Activated CD4-positive, alpha-beta memory T cell treated with anti-CD3 and anti-CD28 coated beads, Interleukin-2, amount 10 ng/mL, durations not matched to agents 7 days and 5 days (primary cell): Measurements from ENCODE around the gene MCUB. TPM values are rescaled to one million over a fixed set of nuclear protein-coding genes. Genes with fewer than 3 reads are reported as not detected.
A peak's percentile ranks its signal among the peaks of the same experiment; 100 is the strongest.
"Not testable (repeated sequence)": the region's sequence is repeated elsewhere in the genome, so short reads cannot be mapped to it uniquely, and the experiment has no call there.

Experiments
- CTCF ChIA-PET: fragments of 350-600 bp; sonication (Branson Sonifier 250); formaldehyde crosslinking; loops from one replicate; lab custom pipeline; 2021; ENCODE audit warnings: antibody characterized with exemption, inconsistent platforms; lab: Charles Lee
- POLR2A ChIA-PET: fragments of 350-600 bp; sonication (Branson Sonifier 250); formaldehyde crosslinking; loops from one replicate; lab custom pipeline; 2021; ENCODE audit warnings: antibody characterized with exemption; lab: Charles Lee
- DNase-seq: peaks from one replicate; pipeline ENCODE4 v3.0.0-alpha.2; 2020
- H3K27ac Mint-ChIP-seq: one replicate; pipeline ENCODE4 v1.8.0; 2021; ENCODE audit warnings: mild to moderate bottlenecking, mixed read lengths
- H3K27me3 Mint-ChIP-seq: one replicate; pipeline ENCODE4 v1.8.0; 2021; ENCODE audit warnings: mixed read lengths
- H3K36me3 Mint-ChIP-seq: one replicate; pipeline ENCODE4 v1.8.0; 2021; ENCODE audit warnings: low read depth, mixed read lengths
- H3K4me1 Mint-ChIP-seq: one replicate; pipeline ENCODE4 v1.8.0; 2021; ENCODE audit warnings: mixed read lengths
- H3K4me3 Mint-ChIP-seq: one replicate; pipeline ENCODE4 v1.8.0; 2021; ENCODE audit warnings: mild to moderate bottlenecking, mixed read lengths
- H3K9me3 Mint-ChIP-seq: one replicate; pipeline ENCODE4 v1.8.0; 2021; ENCODE audit warnings: mixed read lengths
- total RNA-seq, 2 experiments: library from RNA; stranded (reverse); gene quantifications; one replicate each; pipeline ENCODE4 v1.2.3, GENCODE V29; 2021

Gene MCUB
- total RNA-seq, 2 experiments from 2014 or later = 90.6 to 96.9 TPM

DNA sequence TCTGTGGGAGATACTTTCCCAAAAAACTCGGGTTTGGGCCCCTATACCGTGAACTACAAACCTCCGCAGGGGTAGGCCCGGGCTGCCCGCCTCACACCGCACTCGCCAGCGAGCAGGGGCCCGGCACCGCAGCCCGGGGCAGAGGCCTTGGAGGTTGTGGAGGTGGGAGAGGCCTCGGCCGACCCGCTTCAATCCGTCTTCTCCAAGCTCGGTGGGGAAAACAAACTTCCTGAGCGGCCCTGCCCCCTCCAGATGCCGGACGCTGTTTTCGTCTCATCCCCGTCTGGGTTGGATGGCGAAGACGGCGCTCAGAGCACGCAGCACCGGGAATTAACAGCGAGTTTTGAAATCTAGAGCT, 442 bp upstream of the MCUB start:
- CTCF ChIA-PET = interaction anchor here (0.8 to 3.0 kb wide), 11 partner anchors 12 to 143 kb away, joined by 3 to 28 read pairs (median 4); partner anchors contain the start of genes CASP6 and SEC24B
- peak overlapping the region; percentile 94 for H3K27ac Mint-ChIP-seq
- peaks cover 2% of the 10 kb centered on the region for H3K9me3 Mint-ChIP-seq

DNA sequence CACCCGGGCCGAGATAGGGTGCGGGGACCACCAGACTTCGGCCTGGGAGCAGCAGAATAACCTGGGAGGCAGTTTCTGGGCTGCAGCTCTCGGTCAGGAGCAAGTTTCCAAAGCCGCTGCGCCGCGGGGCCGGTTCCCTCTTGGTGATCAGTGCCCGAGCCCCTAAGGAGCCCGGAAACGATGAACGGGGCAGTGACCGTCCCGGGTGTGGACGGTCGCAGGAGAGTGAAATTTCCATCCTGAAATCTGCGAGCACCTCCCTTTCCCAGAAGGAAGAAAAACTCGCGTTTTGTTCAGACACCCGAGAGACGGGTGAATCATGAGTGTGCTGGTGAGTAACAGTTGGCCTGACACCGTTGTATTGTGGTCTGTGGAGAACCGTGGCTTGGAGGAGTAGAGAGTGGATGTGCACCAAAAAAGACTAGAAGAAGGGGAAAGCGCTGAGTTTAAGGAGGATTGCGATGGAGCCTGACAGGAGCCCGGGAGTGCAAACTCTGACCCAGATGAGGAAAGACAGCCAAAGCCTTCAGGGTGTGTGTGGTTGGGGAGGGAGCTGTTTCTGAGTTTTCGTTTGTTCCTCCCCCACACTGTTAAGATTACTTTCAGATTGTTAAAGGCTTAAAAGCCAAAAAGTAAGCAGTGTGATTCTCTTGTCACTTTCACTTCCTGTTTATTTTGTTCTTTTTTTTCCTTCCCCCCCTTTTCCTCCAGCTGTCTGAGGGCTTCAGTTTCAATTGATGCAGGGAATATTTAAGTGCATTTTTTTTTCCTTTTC, 828 bp downstream of the MCUB start:
- CTCF ChIA-PET = interaction anchor here (0.7 to 2.9 kb wide), 9 partner anchors 11 to 142 kb away, joined by 3 to 28 read pairs (median 3); partner anchors contain the start of genes CASP6 and SEC24B
- H3K36me3 Mint-ChIP-seq = peaks cover 47% of the 10 kb centered on the region

More for the DNA sequence above, 442 bp upstream of the MCUB start:
- Mint-ChIP-seq H3K4me3 (peak overlapping the region; percentile 92), H3K27me3 (no peaks in the 10 kb centered on the region), H3K4me1 (peaks cover 47% of the 10 kb centered on the region), H3K36me3 (peaks cover 38% of the 10 kb centered on the region)
- DNase-seq = peak; percentile 56
- POLR2A ChIA-PET = interaction anchor here (0.6 to 5.1 kb wide), 32 partner anchors 9 to 637 kb away, joined by 3 to 58 read pairs (median 5); partner anchors contain the start of genes CASP6, GAR1, PLA2G12A and SEC24B

DNA sequence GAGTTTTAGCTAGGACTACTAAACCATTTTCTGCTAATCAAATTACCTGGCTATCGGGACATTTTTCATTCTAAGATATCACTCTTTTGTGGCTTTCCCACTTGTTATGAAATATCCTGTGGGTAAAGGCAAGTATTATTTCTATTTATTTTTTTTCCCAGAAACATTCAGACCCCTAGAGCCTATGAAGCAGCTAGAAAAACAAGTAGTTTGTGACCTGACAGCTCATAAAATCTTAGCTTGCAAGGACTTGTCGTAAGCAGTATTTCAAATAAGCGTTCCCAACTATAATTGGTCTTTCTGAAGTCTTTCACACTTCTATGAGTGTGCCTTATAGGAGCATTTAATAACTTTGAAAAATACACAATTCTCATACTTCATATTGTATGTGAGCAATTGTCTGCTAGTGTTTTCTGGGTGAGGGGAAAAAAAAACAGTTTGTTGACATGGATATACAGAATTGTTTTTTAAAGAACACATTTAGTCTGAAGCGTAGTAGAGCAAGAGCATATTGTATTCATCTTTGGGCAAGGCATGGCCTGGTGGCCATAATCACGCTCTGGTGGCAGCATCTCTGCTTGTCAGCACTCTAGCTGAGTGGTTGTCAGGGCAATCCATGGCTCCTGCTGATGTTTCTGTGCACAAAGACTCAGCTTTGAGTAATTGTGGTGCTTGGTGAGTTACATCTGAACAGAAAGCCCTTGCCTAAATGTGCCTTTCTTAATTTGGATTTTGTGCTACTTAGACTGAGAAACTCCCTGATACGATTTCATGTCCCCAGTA, 2.6 kb downstream of the MCUB start:
- Mint-ChIP-seq H3K9me3 (peaks cover 2% of the 10 kb centered on the region), H3K27ac (no peak overlapping the region), H3K27me3 (no peaks in the 10 kb centered on the region), H3K4me1 (peaks cover 49% of the 10 kb centered on the region), H3K36me3 (peaks cover 49% of the 10 kb centered on the region), H3K4me3 (peak overlapping the region; percentile 92)
- DNase-seq = no peak
- CTCF ChIA-PET = interaction anchor here (1.3 to 2.1 kb wide), 3 partner anchors 10 to 141 kb away, joined by 3 to 9 read pairs (median 8); partner anchors contain the start of gene CASP6
- POLR2A ChIA-PET = interaction anchor here (0.7 to 5.1 kb wide), 8 partner anchors 9 to 139 kb away, joined by 3 to 58 read pairs (median 5); partner anchors contain the start of gene SEC24B

More for the DNA sequence above, 828 bp downstream of the MCUB start:
- POLR2A ChIA-PET = interaction anchor here (0.6 to 5.1 kb wide), 20 partner anchors 11 to 912 kb away, joined by 3 to 58 read pairs (median 7); partner anchors contain the start of genes CASP6, GAR1 and SEC24B
- Mint-ChIP-seq H3K4me3 (peak overlapping the region; percentile 92), H3K27me3 (no peaks in the 10 kb centered on the region), H3K27ac (peak overlapping the region; percentile 94), H3K9me3 (peaks cover 2% of the 10 kb centered on the region), H3K4me1 (peaks cover 49% of the 10 kb centered on the region)
- DNase-seq = peak; percentile 72

DNA sequence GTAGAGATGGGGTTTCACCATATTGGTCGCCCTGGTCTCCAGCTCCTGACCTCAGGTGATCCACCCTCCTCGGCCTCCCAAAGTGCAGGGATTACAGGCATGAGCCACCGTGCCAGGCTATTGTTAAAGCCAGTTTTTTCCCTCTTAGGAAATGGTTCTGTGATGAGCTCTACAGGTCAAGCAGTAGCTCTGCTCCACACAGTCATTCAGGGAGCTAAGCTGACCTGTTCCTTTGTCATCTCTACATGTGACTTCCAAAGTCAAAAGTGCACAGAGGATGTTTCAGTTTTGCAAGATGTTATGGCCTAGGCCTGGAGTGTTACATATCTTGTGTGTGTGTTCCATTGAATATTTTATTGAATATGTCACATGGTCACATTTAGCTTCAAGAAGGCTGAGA, 11.4 kb downstream of the MCUB start:
- Mint-ChIP-seq H3K36me3 (peaks cover 36% of the 10 kb centered on the region), H3K27ac (no peak overlapping the region), H3K4me3 (no peak overlapping the region), H3K4me1 (peaks cover 36% of the 10 kb centered on the region), H3K27me3 (no peaks in the 10 kb centered on the region), H3K9me3 (peaks cover 3% of the 10 kb centered on the region)
- ChIA-PET POLR2A (interaction anchor here (1.2 to 1.7 kb wide), 3 partner anchors 9 to 11 kb away, joined by 3 to 13 read pairs (median 7); partner anchors contain the start of gene MCUB), CTCF (interaction anchor here (0.7 to 1.1 kb wide), 3 partner anchors 11 to 416 kb away, joined by 3 read pairs; partner anchors contain the start of gene MCUB)
- DNase-seq = no peak

DNA sequence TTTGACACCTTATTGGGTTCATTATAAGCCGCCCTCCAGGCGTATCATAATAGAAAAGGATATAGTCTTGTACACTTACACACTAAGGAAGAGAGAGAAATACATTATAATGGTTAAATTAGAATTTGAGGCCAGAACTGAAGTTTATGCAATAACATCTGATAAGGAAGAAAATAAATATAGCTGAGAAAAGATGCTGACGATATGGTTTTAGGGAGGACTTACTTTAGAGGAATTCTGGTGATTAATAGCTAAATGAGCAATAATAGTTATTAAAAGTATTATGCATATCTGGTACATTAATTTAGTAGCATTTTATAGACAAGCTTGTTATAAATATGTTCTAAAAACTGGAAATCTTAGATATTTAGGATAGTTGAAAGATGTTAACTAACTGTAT, 12.1 kb downstream of the MCUB start:
- ChIA-PET POLR2A (interaction anchor here (1.2 to 1.7 kb wide), 3 partner anchors 9 to 12 kb away, joined by 3 to 13 read pairs (median 7); partner anchors contain the start of gene MCUB), CTCF (interaction anchor here (0.7 to 1.1 kb wide), 3 partner anchors 9 to 128 kb away, joined by 3 read pairs; partner anchors contain the start of gene MCUB)
- no peak for DNase-seq
- Mint-ChIP-seq H3K9me3 (peaks cover 3% of the 10 kb centered on the region), H3K4me1 (peaks cover 38% of the 10 kb centered on the region), H3K36me3 (peaks cover 33% of the 10 kb centered on the region), H3K27me3 (no peaks in the 10 kb centered on the region), H3K4me3 (no peak overlapping the region), H3K27ac (no peak overlapping the region)

DNA sequence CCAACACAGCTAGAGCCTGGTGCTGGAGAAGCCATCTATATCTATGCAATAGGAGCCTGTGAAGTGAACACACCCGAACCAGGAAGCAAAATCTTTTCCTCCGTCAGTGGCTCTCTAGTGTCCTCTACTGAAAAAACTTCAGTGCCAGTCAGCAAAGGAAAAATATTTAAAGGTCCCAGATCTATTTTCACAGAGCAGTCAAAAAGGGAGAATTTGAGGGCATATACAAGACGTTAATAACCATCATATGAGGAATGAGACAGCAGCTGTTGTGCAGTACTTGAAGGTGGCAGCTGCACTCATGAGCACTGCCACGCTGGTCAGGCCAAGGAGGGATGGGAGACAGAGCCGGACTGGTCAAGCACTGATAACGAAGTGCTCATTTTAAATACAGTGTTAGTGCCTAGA, 14.4 kb downstream of the MCUB start:
- H3K9me3 Mint-ChIP-seq = peaks cover 3% of the 10 kb centered on the region
- H3K27me3 Mint-ChIP-seq = no peaks in the 10 kb centered on the region
- H3K4me1 Mint-ChIP-seq = peaks cover 36% of the 10 kb centered on the region
- no peak for DNase-seq
- no peak overlapping the region for H3K27ac Mint-ChIP-seq
- ChIA-PET CTCF (interaction anchor here (2.0 to 2.4 kb wide), 3 partner anchors 13 to 141 kb away, joined by 9 to 11 read pairs (median 10); partner anchors contain the start of genes MCUB and SEC24B), POLR2A (interaction anchor here (0.8 to 2.8 kb wide), 7 partner anchors 13 to 141 kb away, joined by 3 to 42 read pairs (median 4); partner anchors contain the start of genes CASP6 and MCUB)
- H3K4me3 Mint-ChIP-seq = no peak overlapping the region
- peaks cover 29% of the 10 kb centered on the region for H3K36me3 Mint-ChIP-seq

DNA sequence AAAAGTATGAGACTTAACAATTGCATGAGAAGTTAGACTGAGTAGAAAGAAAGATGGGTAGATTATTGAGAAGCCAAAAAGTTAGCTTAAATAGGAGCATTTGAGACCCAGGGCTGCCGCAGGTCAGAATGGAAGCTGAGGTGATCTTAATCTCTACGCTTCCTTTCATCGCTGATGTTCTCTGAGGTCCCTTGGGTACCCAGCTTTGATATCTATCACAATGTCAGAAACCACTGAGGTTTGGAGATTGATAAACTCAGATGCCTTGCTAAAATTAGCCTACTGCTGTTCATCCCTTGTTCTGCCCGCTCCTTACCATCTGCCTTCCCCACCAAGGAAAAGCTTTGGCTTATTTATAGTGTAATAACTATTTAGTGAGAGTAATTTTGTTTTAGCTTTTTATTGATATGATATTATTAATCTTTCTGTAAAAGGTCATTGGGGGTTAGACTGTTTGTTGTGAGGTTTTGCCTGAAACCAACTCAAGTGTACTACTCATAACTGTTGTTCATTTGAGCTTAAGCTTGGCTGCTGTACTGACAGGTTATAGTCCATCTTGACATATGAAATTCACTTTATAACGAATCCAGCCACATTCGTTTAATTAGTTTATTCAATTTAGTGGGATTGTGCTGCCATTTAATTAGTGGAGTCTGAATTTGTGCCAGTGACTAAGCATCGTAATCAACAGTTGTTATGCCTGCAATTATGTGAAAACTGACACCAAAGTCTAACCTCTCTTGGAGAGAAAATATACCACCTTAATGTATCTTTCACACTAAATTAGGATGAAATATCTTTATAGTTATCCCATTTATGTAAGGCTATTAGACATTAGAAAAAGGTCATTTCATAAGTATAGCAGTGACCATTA, 15.1 kb downstream of the MCUB start:
- Mint-ChIP-seq H3K4me1 (peaks cover 36% of the 10 kb centered on the region), H3K9me3 (peaks cover 3% of the 10 kb centered on the region), H3K27ac (no peak overlapping the region), H3K4me3 (no peak overlapping the region), H3K36me3 (peaks cover 25% of the 10 kb centered on the region), H3K27me3 (no peaks in the 10 kb centered on the region)
- DNase-seq = no peak
- POLR2A ChIA-PET = interaction anchor here (0.8 to 2.8 kb wide), 7 partner anchors 14 to 142 kb away, joined by 3 to 42 read pairs (median 4); partner anchors contain the start of genes CASP6 and MCUB
- CTCF ChIA-PET = interaction anchor here (0.5 to 2.4 kb wide), 4 partner anchors 14 to 176 kb away, joined by 3 to 11 read pairs (median 10); partner anchors contain the start of genes MCUB and SEC24B

DNA sequence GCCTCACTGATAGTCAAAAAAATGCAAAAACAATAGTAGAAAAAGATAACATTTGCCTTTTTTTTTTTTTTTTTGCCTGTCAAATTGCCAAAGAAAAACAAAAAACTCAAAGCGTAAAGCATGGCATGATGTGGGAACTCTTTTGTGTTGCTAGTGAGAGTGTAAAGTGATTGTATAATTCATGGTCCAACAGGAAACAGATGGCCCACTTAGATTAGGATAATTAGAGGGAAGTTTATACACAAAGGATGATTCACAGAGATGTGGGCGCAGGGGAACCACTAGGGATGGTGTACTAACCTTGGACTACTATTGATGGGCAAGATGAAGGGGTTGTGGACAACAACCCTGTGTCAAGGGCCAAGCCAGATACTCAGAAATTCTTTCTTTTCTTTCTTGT, 16.4 kb downstream of the MCUB start:
- H3K36me3 Mint-ChIP-seq = peaks cover 27% of the 10 kb centered on the region
- H3K4me3 Mint-ChIP-seq = no peak overlapping the region
- peaks cover 5% of the 10 kb centered on the region for H3K9me3 Mint-ChIP-seq
- DNase-seq = no peak
- ChIA-PET POLR2A (no interaction called here), CTCF (interaction anchor here (1.2 kb wide), 1 partner anchor 143 kb away, joined by 3 read pairs; the partner anchor contains the start of gene SEC24B)
- no peak overlapping the region for H3K27ac Mint-ChIP-seq
- peaks cover 34% of the 10 kb centered on the region for H3K4me1 Mint-ChIP-seq
- H3K27me3 Mint-ChIP-seq = no peaks in the 10 kb centered on the region

DNA sequence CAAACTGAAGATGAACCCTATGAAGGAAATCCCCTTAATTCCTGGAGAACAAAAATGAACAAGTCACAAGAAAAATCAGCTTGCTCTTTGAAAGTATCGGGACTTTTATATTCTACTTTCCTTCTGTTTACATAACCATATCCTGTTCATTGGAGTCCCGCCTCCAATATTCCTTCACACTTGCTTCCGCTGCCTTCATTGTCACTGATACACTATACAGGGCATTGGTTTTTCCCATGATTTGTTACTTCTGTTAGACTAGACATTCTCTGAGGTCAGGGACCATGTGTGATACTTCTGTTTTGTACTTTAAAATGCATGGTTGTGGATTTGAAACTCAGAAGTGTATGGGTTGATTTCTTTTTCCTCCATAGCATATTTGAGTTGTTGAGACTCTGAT, 18.8 kb downstream of the MCUB start:
- Mint-ChIP-seq H3K27ac (no peak overlapping the region), H3K4me1 (peaks cover 31% of the 10 kb centered on the region), H3K4me3 (no peak overlapping the region), H3K36me3 (peaks cover 37% of the 10 kb centered on the region), H3K27me3 (no peaks in the 10 kb centered on the region), H3K9me3 (peaks cover 10% of the 10 kb centered on the region)
- POLR2A ChIA-PET = interaction anchor here (0.9 to 1.0 kb wide), 2 partner anchors 27 to 145 kb away, joined by 3 read pairs; partner anchors contain the start of gene SEC24B
- DNase-seq = no peak
- CTCF ChIA-PET = no interaction called here

DNA sequence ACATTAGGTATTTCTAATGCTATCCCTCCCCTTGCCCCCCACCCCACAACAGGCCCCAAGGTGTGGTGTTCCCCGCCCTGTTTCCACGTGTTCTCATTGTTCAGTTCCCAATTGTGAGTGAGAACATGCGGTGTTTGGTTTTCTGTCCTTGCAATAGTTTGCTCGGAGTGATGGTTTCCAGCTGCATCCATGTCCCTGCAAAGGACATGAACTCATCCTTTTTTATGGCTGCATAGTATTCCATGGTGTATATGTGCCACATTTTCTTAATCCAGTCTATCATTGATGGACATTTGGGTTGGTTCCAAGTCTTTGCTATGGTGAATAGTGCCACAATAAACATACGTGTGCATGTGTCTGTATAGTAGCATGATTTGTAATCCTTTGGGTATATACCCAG, 20.0 kb downstream of the MCUB start:
- H3K4me3 Mint-ChIP-seq, H3K27ac Mint-ChIP-seq, H3K27me3 Mint-ChIP-seq, POLR2A ChIA-PET, DNase-seq, CTCF ChIA-PET: not testable (repeated sequence)
- Mint-ChIP-seq H3K36me3 (peaks cover 47% of the 10 kb centered on the region), H3K4me1 (peaks cover 28% of the 10 kb centered on the region), H3K9me3 (peaks cover 10% of the 10 kb centered on the region)

DNA sequence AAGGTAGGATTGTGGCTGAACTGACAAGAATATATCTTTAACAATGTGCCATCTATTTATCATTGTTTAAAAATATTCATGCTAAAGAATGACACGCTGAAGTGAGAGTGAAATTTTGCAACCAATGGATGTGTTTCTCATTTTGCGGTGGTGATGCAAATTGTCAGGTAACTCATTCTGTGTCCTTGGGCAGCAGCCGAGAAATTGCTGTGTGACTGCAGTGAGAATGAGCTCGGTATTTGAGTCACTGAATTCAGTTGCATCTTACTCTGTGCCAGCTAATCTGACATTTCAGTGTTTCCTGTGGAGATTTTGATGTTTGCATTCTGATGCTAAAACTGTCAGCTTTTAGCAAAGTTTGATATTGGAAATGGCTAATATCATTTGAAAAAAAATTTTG, 28.1 kb downstream of the MCUB start:
- CTCF ChIA-PET = interaction anchor here (0.8 kb wide), 1 partner anchor 11 kb away, joined by 3 read pairs; no protein-coding TSS in a partner anchor
- no peak overlapping the region for H3K4me3 Mint-ChIP-seq

More for the DNA sequence above, 28.1 kb downstream of the MCUB start:
- H3K27ac Mint-ChIP-seq = no peak overlapping the region
- peak; percentile 42 for DNase-seq
- peaks cover 34% of the 10 kb centered on the region for H3K4me1 Mint-ChIP-seq
- H3K9me3 Mint-ChIP-seq = peaks cover 6% of the 10 kb centered on the region
- POLR2A ChIA-PET = interaction anchor here (0.9 to 1.6 kb wide), 3 partner anchors 15 to 29 kb away, joined by 3 to 5 read pairs (median 3); partner anchors contain the start of gene MCUB
- peaks cover 39% of the 10 kb centered on the region for H3K36me3 Mint-ChIP-seq
- no peaks in the 10 kb centered on the region for H3K27me3 Mint-ChIP-seq
